Measurements from ENCODE around the gene ADGRG3. TPM values are rescaled to one million over a fixed set of nuclear protein-coding genes. Genes with fewer than 3 reads are reported as not detected.

The ADGRG3 gene
- total RNA-seq, 1 donor from 2014 or later, result not detected

GRCh38 chr16:57665541-57665940 lies 2.6 kb upstream of the ADGRG3 start:
- no peak overlapping the region for H3K27ac Mint-ChIP-seq (ENCODE audit: unreplicated experiment)
- no peak overlapping the region for H3K4me3 ChIP-seq (ENCODE audit: insufficient read depth, low read depth, low read length)
- H2AFZ ChIP-seq (ENCODE audit: low read depth, low read length), result no peak overlapping the region
- FAIRE-seq (no peak), DNase-seq (ENCODE audit: low read depth) (no peak)
- H3K27me3 Mint-ChIP-seq (ENCODE audit: low read depth, unreplicated experiment), result peaks cover 7% of the 10 kb centered on the region
- no peaks in the 10 kb centered on the region for H4K20me1 ChIP-seq (ENCODE audit: insufficient read depth, low read length)
- H3K4me1 Mint-ChIP-seq (ENCODE audit: low read depth, unreplicated experiment), result no peaks in the 10 kb centered on the region
- no peak overlapping the region for H3K9ac ChIP-seq (ENCODE audit: low read length)
- no peaks in the 10 kb centered on the region for H3K27me3 ChIP-seq (ENCODE audit: insufficient read depth, low read length)
- H3K4me1 ChIP-seq (ENCODE audit: insufficient read depth, low read length), result no peaks in the 10 kb centered on the region
- no peaks in the 10 kb centered on the region for H3K9me3 Mint-ChIP-seq (ENCODE audit: unreplicated experiment)
- H3K9me3 ChIP-seq (ENCODE audit: insufficient read depth, low read depth, low read length), result no peaks in the 10 kb centered on the region
- H3K79me2 ChIP-seq (ENCODE audit: insufficient read depth, low read length), result no peaks in the 10 kb centered on the region
- no peak overlapping the region for H3K27ac ChIP-seq (ENCODE audit: low read depth, low read length)
- no peak overlapping the region for H3K4me3 Mint-ChIP-seq (ENCODE audit: unreplicated experiment)
- no peaks in the 10 kb centered on the region for H3K36me3 ChIP-seq (ENCODE audit: insufficient read depth, low read length)
- TF ChIP-seq CTCF (IDR thresholded peaks at IDR 0.05; ENCODE audit: insufficient read depth, low read depth, low read length) (no peak), EZH2 (IDR thresholded peaks at IDR 0.05; ENCODE audit: insufficient read depth, low read length) (no peak)
- no peak overlapping the region for H3K4me2 ChIP-seq (ENCODE audit: low read length)
- H3K36me3 Mint-ChIP-seq (ENCODE audit: low read depth, unreplicated experiment), result peaks cover 3% of the 10 kb centered on the region

- H3K9me3 ChIP-seq (ENCODE audit: insufficient read depth, low read depth, low read length), result no peaks in the 10 kb centered on the region
- H3K36me3 Mint-ChIP-seq (ENCODE audit: low read depth, unreplicated experiment), result peaks cover 3% of the 10 kb centered on the region
- peaks cover 7% of the 10 kb centered on the region for H3K27me3 Mint-ChIP-seq (ENCODE audit: low read depth, unreplicated experiment)
- H3K36me3 ChIP-seq (ENCODE audit: insufficient read depth, low read length), result no peaks in the 10 kb centered on the region
- no peaks in the 10 kb centered on the region for H3K4me1 Mint-ChIP-seq (ENCODE audit: low read depth, unreplicated experiment)
- no peak overlapping the region for H3K4me2 ChIP-seq (ENCODE audit: low read length)
- H3K9ac ChIP-seq (ENCODE audit: low read length), result no peak overlapping the region
- TF ChIP-seq EZH2 (IDR thresholded peaks at IDR 0.05; ENCODE audit: insufficient read depth, low read length), result no peak
- TF ChIP-seq CTCF (IDR thresholded peaks at IDR 0.05; ENCODE audit: insufficient read depth, low read depth, low read length), result no peak
- FAIRE-seq (no peak), DNase-seq (ENCODE audit: low read depth) (no peak)
- H3K4me3 Mint-ChIP-seq (ENCODE audit: unreplicated experiment), result no peak overlapping the region
- H3K27ac Mint-ChIP-seq (ENCODE audit: unreplicated experiment), result no peak overlapping the region
- H3K4me3 ChIP-seq (ENCODE audit: insufficient read depth, low read depth, low read length), result no peak overlapping the region
- no peak overlapping the region for H2AFZ ChIP-seq (ENCODE audit: low read depth, low read length)
- H3K4me1 ChIP-seq (ENCODE audit: insufficient read depth, low read length), result no peaks in the 10 kb centered on the region
- no peak overlapping the region for H3K27ac ChIP-seq (ENCODE audit: low read depth, low read length)
- no peaks in the 10 kb centered on the region for H3K9me3 Mint-ChIP-seq (ENCODE audit: unreplicated experiment)
- H3K27me3 ChIP-seq (ENCODE audit: insufficient read depth, low read length), result no peaks in the 10 kb centered on the region
- no peaks in the 10 kb centered on the region for H3K79me2 ChIP-seq (ENCODE audit: insufficient read depth, low read length)
- H4K20me1 ChIP-seq (ENCODE audit: insufficient read depth, low read length), result no peaks in the 10 kb centered on the region
These were observed 1.6 kb upstream of the ADGRG3 start for GRCh38 chr16:57666353-57667047.

GRCh38 chr16:57667048-57667525 lies 1.0 kb upstream of the ADGRG3 start:
- Mint-ChIP-seq H3K4me3 (ENCODE audit: unreplicated experiment) (no peak overlapping the region), H3K27me3 (ENCODE audit: low read depth, unreplicated experiment) (peaks cover 7% of the 10 kb centered on the region), H3K9me3 (ENCODE audit: unreplicated experiment) (no peaks in the 10 kb centered on the region), H3K36me3 (ENCODE audit: low read depth, unreplicated experiment) (peaks cover under 1% of the 10 kb centered on the region), H3K4me1 (ENCODE audit: low read depth, unreplicated experiment) (no peaks in the 10 kb centered on the region), H3K27ac (ENCODE audit: unreplicated experiment) (no peak overlapping the region)
- no peak overlapping the region for H2AFZ ChIP-seq (ENCODE audit: low read depth, low read length)
- no peaks in the 10 kb centered on the region for H4K20me1 ChIP-seq (ENCODE audit: insufficient read depth, low read length)
- no peak overlapping the region for H3K27ac ChIP-seq (ENCODE audit: low read depth, low read length)
- no peak for DNase-seq (ENCODE audit: low read depth)
- no peak overlapping the region for H3K4me2 ChIP-seq (ENCODE audit: low read length)
- no peaks in the 10 kb centered on the region for H3K36me3 ChIP-seq (ENCODE audit: insufficient read depth, low read length)
- H3K27me3 ChIP-seq (ENCODE audit: insufficient read depth, low read length), result no peaks in the 10 kb centered on the region
- no peaks in the 10 kb centered on the region for H3K4me1 ChIP-seq (ENCODE audit: insufficient read depth, low read length)
- no peaks in the 10 kb centered on the region for H3K9me3 ChIP-seq (ENCODE audit: insufficient read depth, low read depth, low read length)
- no peak for FAIRE-seq
- H3K79me2 ChIP-seq (ENCODE audit: insufficient read depth, low read length), result no peaks in the 10 kb centered on the region
- no peak overlapping the region for H3K4me3 ChIP-seq (ENCODE audit: insufficient read depth, low read depth, low read length)
- TF ChIP-seq EZH2 (IDR thresholded peaks at IDR 0.05; ENCODE audit: insufficient read depth, low read length) (no peak), CTCF (IDR thresholded peaks at IDR 0.05; ENCODE audit: insufficient read depth, low read depth, low read length) (no peak)
- H3K9ac ChIP-seq (ENCODE audit: low read length), result no peak overlapping the region
